Stimulated activated naive CD4-positive, alpha-beta T cell treated with Interleukin-2 at 50 U/mL for 16 hours (primary cell): ENCODE results near the gene KIAA2012.
A peak's percentile ranks its signal among the peaks of the same experiment; 100 is the strongest.

Source experiments
- DNase-seq: peaks from one replicate; lab custom pipeline; 2025; lab: John Stamatoyannopoulos, UW

The KIAA2012 gene

DNA sequence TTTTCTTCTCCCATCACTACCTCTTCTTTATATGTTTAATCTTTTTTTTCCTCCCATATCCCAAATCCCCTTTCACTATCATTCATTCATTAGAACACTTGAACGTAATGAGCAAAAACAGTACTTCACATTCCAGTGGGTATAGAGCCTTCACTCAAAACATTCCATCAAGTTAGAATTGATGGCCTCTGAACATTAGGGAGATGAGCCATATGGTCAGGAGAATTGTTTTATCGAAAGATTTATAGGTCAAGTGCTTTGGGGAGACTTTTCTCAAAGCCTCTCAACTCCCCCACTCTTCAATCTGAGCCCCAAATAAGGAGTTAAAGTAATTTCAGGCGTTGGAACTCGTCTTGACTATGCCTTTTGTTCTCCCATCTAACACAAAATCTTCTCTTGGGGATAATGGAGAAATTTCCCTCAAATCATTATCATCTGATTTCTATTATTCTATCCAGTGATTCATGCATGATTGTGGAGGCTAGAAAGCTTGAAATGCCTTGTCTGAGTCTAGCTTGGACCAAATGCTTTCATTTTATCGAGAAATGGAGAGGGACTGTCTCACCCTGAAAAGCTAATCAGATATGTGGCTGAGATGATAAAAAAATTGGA lies 79.2 kb downstream of the KIAA2012 start:
- DNase-seq, result no peak

- DNase-seq, result no peak
These were observed 81.6 kb downstream of the KIAA2012 start for GRCh38 chr2:202154613-202155012.

GRCh38 chr2:202157211-202157990 lies 84.3 kb downstream of the KIAA2012 start:
- DNase-seq, result no peak

DNA sequence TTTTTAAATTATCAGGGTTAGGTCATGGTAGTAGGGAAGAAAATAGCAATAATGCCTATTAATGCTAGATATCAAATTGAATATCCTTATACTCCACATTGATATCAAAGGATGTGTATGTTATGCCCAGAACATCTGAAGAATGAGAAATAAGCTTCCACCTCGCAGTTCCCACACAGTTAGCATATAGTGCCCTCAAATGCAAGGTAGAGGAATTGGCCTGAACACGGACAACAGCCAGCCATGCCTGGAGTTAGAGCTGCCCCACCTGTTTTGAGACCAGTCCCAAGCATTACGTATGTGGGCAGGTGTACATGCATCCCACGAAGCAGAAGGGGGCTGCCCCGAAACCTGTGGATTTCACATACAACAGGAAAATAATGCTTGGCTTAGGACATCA lies 85.7 kb downstream of the KIAA2012 start:
- no peak for DNase-seq

- no peak for DNase-seq
These were observed 88.2 kb downstream of the KIAA2012 start for GRCh38 chr2:202161151-202161835.

DNA sequence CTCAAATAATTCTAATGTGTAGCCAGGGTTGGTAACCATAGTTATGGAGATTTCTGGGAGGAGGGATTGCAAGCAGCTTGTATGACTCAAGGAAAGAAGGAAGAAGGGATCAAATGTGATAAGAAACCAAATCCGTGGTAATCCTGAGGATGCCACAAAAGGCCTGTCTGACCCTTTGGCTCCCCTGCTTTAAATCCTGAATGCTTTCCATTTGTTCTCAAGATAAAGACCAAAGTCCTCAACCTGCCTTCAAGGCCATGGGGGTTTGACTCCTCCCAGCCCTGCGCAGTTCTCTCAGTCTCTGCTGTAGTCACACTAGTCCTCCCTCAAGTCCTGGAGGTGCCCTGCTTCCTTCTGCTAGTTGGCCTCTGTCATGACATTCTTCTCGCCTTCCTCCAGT lies 91.4 kb downstream of the KIAA2012 start:
- no peak for DNase-seq

DNA sequence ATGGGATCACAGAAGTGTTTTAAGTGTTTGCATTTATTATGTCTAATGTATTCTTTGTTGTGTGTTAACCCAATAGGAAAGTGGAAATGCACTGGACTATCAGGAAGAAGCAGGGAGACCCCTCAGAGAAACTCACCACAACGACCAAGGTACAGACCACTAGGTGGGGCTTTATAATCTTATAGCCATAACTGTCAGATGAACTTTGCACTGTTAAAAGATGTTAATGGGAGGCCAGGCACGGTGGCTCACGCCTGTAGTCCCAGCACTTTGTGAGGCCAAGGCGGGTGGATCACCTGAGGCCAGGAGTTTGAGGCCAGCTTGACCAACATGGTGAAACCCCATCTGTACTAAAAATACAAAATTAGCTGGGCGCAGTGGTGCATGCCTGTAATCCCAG lies 92.2 kb downstream of the KIAA2012 start:
- DNase-seq, result no peak

DNA sequence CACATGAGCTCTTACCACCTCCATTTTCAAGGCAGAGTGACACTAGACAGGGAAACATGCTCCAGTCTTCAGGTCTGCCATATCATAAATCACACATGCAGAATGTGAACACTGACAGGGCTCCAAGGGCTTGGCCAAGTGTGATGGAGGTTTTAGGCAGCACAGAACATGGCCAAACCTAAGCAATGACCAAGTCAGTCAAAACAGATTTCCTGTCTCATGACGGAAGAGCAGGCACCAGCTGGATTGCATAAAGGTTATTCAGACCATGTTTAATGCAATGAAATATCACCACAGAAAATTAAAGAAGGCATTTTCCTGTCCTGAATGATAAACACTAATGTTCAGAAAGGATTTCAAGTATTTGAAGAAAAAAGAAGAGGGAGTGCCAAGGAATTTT lies 92.9 kb downstream of the KIAA2012 start:
- no peak for DNase-seq

DNA sequence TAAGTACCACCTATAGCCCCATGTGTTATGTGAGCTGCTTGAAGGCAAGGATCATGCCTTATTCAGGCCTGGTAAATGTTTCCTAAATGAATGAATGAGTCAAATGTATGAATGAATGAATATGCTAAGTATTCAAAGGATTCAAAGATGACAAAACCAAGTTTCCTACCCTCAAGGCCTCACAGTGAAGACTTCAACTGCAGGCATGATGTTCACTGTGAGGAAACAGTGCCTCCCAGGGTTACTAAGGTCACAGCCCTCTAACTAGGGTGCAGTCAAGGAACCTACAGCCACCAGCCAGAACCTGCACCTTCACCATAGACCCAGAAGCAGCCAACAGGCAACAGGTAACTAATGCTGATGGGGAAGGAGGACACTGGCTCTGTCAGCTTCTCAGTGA lies 96.1 kb downstream of the KIAA2012 start:
- no peak for DNase-seq

DNA sequence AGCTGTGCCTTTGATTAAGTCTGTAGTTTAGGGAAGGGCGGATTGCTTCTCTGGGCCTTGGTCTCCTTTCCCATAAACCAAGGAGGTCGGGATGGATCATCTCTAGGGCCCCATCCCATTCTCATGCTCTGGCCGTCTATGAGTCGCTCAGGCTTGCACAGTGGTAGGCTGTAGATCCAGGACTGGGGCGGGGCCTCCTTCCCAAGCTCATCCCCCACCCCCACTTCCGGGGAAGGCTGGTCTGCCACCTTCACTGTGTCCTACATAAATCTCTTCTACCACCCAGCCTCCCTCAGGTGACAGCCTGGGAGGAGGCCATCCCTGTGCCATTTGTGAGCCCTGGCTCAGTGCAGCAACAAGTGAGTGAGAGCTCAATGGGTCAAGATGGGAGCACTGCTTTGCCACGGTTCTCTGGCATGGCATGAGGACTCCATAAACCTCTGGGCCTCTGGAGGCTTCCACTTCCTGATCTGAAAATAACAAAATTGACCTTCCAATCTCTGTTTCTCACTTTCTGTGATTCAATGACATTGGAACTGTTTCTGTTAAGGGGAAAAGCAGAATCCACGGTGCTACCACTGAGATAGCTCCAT lies 96.9 kb downstream of the KIAA2012 start:
- no peak for DNase-seq

- DNase-seq, result no peak
These were observed 98.3 kb downstream of the KIAA2012 start for GRCh38 chr2:202171241-202171825.

- DNase-seq, result peak; percentile 40
These were observed 99.6 kb downstream of the KIAA2012 start for GRCh38 chr2:202172439-202173211.

DNA sequence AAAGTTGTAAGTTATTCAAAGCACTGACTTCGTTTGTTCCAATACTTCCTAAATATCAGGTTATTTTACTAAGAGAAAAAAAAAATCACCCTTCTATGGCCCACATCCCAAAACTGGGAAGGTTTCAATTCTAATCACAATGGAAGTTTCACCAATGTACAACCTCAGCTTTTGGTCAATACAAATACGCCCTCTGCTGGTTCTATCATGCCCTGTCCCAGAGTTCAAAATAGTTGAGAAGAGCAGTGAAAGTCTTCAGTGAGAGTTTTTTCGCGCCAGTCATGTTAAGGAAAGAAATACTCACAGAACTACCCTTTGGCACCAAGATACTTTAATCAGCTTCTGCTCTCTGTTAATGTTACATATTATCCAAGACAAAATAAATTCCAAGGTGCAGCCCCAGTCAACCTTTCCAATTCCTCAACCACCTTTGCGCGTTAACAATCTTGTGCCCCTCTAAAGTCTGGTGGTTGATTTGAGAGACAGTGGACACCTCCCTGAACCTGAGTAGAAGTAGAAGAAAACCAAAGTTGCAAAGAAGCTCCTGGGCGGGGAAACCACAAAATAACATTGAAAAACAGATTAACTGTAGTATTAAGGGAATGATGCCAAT lies 105.4 kb downstream of the KIAA2012 start:
- peak; percentile 27 for DNase-seq

GRCh38 chr2:202184557-202184956 lies 111.5 kb downstream of the KIAA2012 start:
- DNase-seq, result no peak

- no peak for DNase-seq
These were observed 112.1 kb downstream of the KIAA2012 start for GRCh38 chr2:202185156-202185555.

GRCh38 chr2:202186641-202187202 lies 113.7 kb downstream of the KIAA2012 start:
- no peak for DNase-seq

DNA sequence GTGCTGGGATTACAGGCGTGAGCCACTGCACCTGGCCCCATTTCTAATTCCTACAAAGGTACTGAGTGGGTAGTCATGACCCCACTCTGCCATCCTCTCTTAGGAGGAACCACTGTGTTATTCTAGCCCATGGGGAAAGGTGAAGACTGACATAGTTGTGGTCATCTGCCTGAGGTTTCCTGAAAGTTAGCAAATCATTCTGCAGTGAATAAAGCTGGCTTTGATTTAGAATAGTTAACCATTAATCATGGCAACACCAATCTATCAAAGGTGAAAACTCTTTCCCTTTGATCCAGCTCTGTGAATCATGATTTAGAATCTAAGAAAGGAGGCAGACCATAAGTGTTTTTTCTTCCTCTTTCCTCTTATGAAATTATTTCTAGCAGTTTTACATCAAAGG lies 114.5 kb downstream of the KIAA2012 start:
- no peak for DNase-seq

GRCh38 chr2:202193305-202193704 lies 120.2 kb downstream of the KIAA2012 start:
- no peak for DNase-seq

- DNase-seq, result no peak
These were observed 120.9 kb downstream of the KIAA2012 start for GRCh38 chr2:202193881-202194353.

GRCh38 chr2:202194418-202194817 lies 121.4 kb downstream of the KIAA2012 start:
- DNase-seq, result no peak

- DNase-seq, result no peak
These were observed 123.7 kb downstream of the KIAA2012 start for GRCh38 chr2:202196727-202197126.
